Caco-2 (cell line): ENCODE measurements around the gene GNB1. TPM values are rescaled to one million over a fixed set of nuclear protein-coding genes. Genes with fewer than 3 reads are reported as not detected.

ENCODE experiments used
- BruUV-seq: library from RNA; stranded (reverse); fragments of 400-500 nt; replicated peaks from 2 replicates; lab custom pipeline; 2021; lab: Mats Ljungman, UMichigan
- CTCF ChIA-PET: fragments of 300-600 bp; sonication (Branson Sonifier 250); formaldehyde crosslinking; loops from one replicate; lab custom pipeline; 2022; ENCODE audit warnings: antibody characterized with exemption; lab: Charles Lee
- POLR2A ChIA-PET: fragments of 300-600 bp; sonication (Branson Sonifier 250); formaldehyde crosslinking; loops from one replicate; lab custom pipeline; 2022; ENCODE audit warnings: antibody characterized with exemption; lab: Charles Lee
- DNase-seq, 2 experiments: peaks; one replicate each; pipeline versions ENCODE4 v3.0.0 to v3.0.0-alpha.2; 2020 to 2022
- H3K27me3 ChIP-seq: replicated peaks from 2 replicates; pipeline ENCODE4 v1.6.0; 2011; ENCODE audit warnings: low read length; ENCODE audit not compliant: control insufficient read depth, insufficient read depth
- H3K36me3 ChIP-seq: 2 replicates; pipeline ENCODE4 v1.5.1; 2011; ENCODE audit warnings: low read length; ENCODE audit not compliant: control insufficient read depth, insufficient read depth
- H3K4me1 ChIP-seq: fragments of 250-450 bp; sonication (Bioruptor Pico); 2 replicates; pipeline ENCODE4 v1.5.1; 2020; ENCODE audit warnings: mild to moderate bottlenecking
- H3K4me3 ChIP-seq: 2 replicates; pipeline ENCODE4 v1.5.1; 2011; ENCODE audit warnings: low read depth, mild to moderate bottlenecking, control low read depth, low read length
- H3K9me3 ChIP-seq: fragments of 250-450 bp; sonication (Bioruptor Pico); 2 replicates; pipeline ENCODE4 v1.5.1; 2020; ENCODE audit warnings: mild to moderate bottlenecking, moderate library complexity
- H3K27ac Mint-ChIP-seq: one replicate; pipeline ENCODE4 v1.8.0; 2022; ENCODE audit warnings: mixed read lengths; ENCODE audit not compliant: unreplicated experiment
- H3K27me3 Mint-ChIP-seq: one replicate; pipeline ENCODE4 v1.8.0; 2022; ENCODE audit warnings: mixed read lengths; ENCODE audit not compliant: insufficient read depth, unreplicated experiment
- H3K36me3 Mint-ChIP-seq: one replicate; pipeline ENCODE4 v1.8.0; 2022; ENCODE audit warnings: mild to moderate bottlenecking, mixed read lengths; ENCODE audit not compliant: insufficient read depth, unreplicated experiment
- H3K4me1 Mint-ChIP-seq: one replicate; pipeline ENCODE4 v1.8.0; 2022; ENCODE audit warnings: low read depth, mixed read lengths; ENCODE audit not compliant: unreplicated experiment
- H3K4me3 Mint-ChIP-seq: one replicate; pipeline ENCODE4 v1.8.0; 2022; ENCODE audit warnings: mild to moderate bottlenecking, moderate library complexity, mixed read lengths; ENCODE audit not compliant: unreplicated experiment
- H3K9me3 Mint-ChIP-seq: one replicate; pipeline ENCODE4 v1.8.0; 2022; ENCODE audit warnings: mixed read lengths; ENCODE audit not compliant: unreplicated experiment
- intact Hi-C: fragments of 100-400 bp; cut with micrococcal nuclease; formaldehyde crosslinking; loops from one replicate; pipeline ENCODE4 v1.10.0; 2022; ENCODE audit not compliant: unreplicated experiment
- total RNA-seq: library from RNA; stranded (reverse); gene quantifications from 2 replicates; pipeline ENCODE4 v1.2.3, GENCODE V29; 2022
- TF ChIP-seq, protein P1 (sequence below), 2 experiments: fragments of 200-600 bp in 1 of 2; IDR thresholded peaks; 1 replicate in 1 of 2; 2 replicates in 1 of 2; pipeline versions ENCODE4 v1.5.1 to v1.8.0; 2011 to 2022; ENCODE audit warnings: antibody characterized with exemption in 1 of 2, control low read depth in 1 of 2, inconsistent platforms in 1 of 2, low read depth in 1 of 2, low read length in 1 of 2, mild to moderate bottlenecking in 1 of 2, moderate library complexity in 1 of 2; ENCODE audit not compliant: insufficient read depth in 1 of 2, severe bottlenecking in 1 of 2, unreplicated experiment in 1 of 2

GNB1 gene
- total RNA-seq, 1 experiment from 2014 or later = 301 TPM

DNA sequence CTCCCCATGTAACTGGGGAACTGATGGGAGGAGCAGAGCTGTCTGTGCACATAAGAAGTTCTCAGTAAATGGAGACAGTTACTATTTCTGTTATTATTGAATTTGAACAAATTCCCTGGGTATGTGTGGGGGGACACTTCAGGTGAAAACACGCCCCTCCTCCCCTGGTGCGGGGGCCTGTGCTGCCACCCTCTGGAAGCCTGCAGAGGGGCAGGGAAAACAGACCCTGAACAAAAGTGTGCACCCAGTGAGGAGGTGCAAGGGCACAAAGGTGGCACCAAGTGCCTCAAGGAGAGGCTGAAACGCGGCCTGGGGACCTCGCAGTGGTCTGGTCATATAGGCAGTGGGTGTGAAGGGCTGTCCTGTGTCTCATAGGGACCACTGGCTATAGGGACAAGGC lies 94.4 kb downstream of the GNB1 start:
- BruUV-seq = no TSS peak

DNA sequence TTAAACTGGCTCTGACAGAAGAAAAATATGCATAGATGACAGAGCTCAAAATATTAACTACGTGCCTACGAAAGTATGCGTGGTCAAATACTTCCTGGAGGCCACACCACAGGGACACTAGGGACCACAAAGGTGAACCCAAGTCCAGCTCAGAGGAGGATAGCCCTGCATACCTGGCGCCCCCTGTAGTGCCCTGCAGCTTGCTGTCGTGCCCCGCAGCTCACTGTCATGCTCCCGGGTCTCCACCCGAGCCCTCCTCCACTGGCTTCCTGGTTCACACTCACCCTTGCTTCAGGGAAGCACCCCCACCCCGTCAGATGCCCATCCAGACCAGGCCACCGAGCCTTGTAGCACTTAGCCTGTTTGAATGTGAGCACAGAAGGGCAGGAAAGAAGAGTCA lies 95.9 kb downstream of the GNB1 start:
- intact Hi-C loops = no loop called here
- H3K27me3 Mint-ChIP-seq = no peaks in the 10 kb centered on the region
- no peaks in the 10 kb centered on the region for H3K4me1 ChIP-seq
- TF ChIP-seq, protein P1, sequence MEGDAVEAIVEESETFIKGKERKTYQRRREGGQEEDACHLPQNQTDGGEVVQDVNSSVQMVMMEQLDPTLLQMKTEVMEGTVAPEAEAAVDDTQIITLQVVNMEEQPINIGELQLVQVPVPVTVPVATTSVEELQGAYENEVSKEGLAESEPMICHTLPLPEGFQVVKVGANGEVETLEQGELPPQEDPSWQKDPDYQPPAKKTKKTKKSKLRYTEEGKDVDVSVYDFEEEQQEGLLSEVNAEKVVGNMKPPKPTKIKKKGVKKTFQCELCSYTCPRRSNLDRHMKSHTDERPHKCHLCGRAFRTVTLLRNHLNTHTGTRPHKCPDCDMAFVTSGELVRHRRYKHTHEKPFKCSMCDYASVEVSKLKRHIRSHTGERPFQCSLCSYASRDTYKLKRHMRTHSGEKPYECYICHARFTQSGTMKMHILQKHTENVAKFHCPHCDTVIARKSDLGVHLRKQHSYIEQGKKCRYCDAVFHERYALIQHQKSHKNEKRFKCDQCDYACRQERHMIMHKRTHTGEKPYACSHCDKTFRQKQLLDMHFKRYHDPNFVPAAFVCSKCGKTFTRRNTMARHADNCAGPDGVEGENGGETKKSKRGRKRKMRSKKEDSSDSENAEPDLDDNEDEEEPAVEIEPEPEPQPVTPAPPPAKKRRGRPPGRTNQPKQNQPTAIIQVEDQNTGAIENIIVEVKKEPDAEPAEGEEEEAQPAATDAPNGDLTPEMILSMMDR (IDR thresholded peaks at IDR 0.05; ENCODE audit: insufficient read depth in 1 of 2, low read depth in 1 of 2, low read length in 1 of 2, severe bottlenecking in 1 of 2, unreplicated experiment in 1 of 2) = no peak
- no peak overlapping the region for H3K4me3 Mint-ChIP-seq
- H3K27me3 ChIP-seq = no peaks in the 10 kb centered on the region
- ChIA-PET CTCF (no interaction called here), POLR2A (interaction anchor here (0.5 to 0.6 kb wide), 2 partner anchors 28 to 40 kb away, joined by 5 to 7 read pairs; no protein-coding TSS in a partner anchor)
- H3K4me1 Mint-ChIP-seq = no peaks in the 10 kb centered on the region
- no TSS peak for BruUV-seq
- H3K36me3 ChIP-seq = peaks cover 2% of the 10 kb centered on the region
- H3K27ac Mint-ChIP-seq = no peak overlapping the region
- peaks cover 75% of the 10 kb centered on the region for H3K36me3 Mint-ChIP-seq
- H3K4me3 ChIP-seq = no peak overlapping the region
- H3K9me3 ChIP-seq = no peaks in the 10 kb centered on the region
- no peak for DNase-seq
- H3K9me3 Mint-ChIP-seq = no peaks in the 10 kb centered on the region

More for the DNA sequence above, 94.4 kb downstream of the GNB1 start:
- Histone ChIP-seq H3K9me3 (no peaks in the 10 kb centered on the region), H3K4me1 (no peaks in the 10 kb centered on the region), H3K4me3 (no peak overlapping the region), H3K36me3 (peaks cover 2% of the 10 kb centered on the region), H3K27me3 (no peaks in the 10 kb centered on the region)
- POLR2A ChIA-PET = no interaction called here
- no peaks in the 10 kb centered on the region for H3K4me1 Mint-ChIP-seq
- no peak overlapping the region for H3K4me3 Mint-ChIP-seq
- intact Hi-C loops = no loop called here
- CTCF ChIA-PET = no interaction called here
- TF ChIP-seq, protein P1 (IDR thresholded peaks at IDR 0.05; ENCODE audit: insufficient read depth in 1 of 2, low read depth in 1 of 2, low read length in 1 of 2, severe bottlenecking in 1 of 2, unreplicated experiment in 1 of 2) = no peak
- H3K27me3 Mint-ChIP-seq = no peaks in the 10 kb centered on the region
- no peak overlapping the region for H3K27ac Mint-ChIP-seq
- H3K9me3 Mint-ChIP-seq = no peaks in the 10 kb centered on the region
- no peak for DNase-seq
- H3K36me3 Mint-ChIP-seq = peaks cover 65% of the 10 kb centered on the region

DNA sequence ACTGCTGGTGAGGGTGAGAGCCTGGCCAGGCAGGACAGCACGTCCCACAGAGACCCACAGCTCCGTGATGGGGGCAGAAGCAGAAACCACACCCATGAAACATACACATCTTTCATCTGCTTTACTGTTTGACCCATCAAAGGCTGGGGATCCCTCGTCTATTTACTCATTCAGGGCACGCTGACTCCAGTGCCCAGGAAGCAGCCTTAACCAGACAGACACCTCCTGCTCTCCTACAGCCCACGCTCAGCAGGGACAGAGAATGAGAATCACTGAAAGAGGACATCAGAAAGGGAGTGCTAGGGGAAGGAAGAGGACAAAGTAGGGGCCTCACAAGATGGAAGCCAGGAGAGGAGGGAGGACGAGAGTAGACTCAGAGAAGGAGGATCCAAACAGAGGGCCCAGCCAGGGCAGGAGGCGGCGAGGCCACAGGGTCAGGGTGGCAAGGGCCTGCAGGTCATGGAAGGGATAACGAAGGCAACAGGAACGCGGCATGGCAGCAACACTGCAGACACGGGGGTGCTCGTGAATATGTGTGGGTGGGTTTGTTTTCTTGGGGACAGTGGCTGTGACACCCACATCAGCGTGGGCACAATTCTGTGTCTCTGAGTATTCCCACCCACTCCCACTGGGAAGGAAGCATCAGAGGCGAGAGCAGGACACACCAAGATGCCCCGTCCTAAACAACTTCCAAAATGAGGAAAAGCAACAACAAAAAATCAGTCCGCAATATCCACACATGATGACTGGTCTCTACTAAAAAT lies 97.2 kb downstream of the GNB1 start:
- Histone ChIP-seq H3K36me3 (peaks cover 2% of the 10 kb centered on the region), H3K9me3 (no peaks in the 10 kb centered on the region), H3K4me3 (no peak overlapping the region), H3K4me1 (no peaks in the 10 kb centered on the region), H3K27me3 (no peaks in the 10 kb centered on the region)
- ChIA-PET CTCF (no interaction called here), POLR2A (no interaction called here)
- H3K27ac Mint-ChIP-seq = no peak overlapping the region
- H3K4me1 Mint-ChIP-seq = no peaks in the 10 kb centered on the region
- intact Hi-C loops = no loop called here
- no TSS peak for BruUV-seq
- peaks cover 88% of the 10 kb centered on the region for H3K36me3 Mint-ChIP-seq
- H3K4me3 Mint-ChIP-seq = no peak overlapping the region
- TF ChIP-seq, protein P1 (IDR thresholded peaks at IDR 0.05; ENCODE audit: insufficient read depth in 1 of 2, low read depth in 1 of 2, low read length in 1 of 2, severe bottlenecking in 1 of 2, unreplicated experiment in 1 of 2) = no peak
- H3K27me3 Mint-ChIP-seq = no peaks in the 10 kb centered on the region
- no peak for DNase-seq
- no peaks in the 10 kb centered on the region for H3K9me3 Mint-ChIP-seq
